GM10266 (cell line): Measurements from ENCODE around the gene TXNL1.

ENCODE experiments used
- DNase-seq: peaks from one replicate; pipeline ENCODE4 v3.0.0; 2012; ENCODE audit errors: extremely low spot score
- CTCF ChIP-seq: IDR thresholded peaks from 2 replicates; pipeline ENCODE4 v1.5.1; 2012; ENCODE audit warnings: mild to moderate bottlenecking, low read depth; ENCODE audit not compliant: control insufficient read depth, insufficient read depth; ENCODE audit errors: missing control alignments

Gene TXNL1

GRCh38 chr18:56556907-56557306, 81.5 kb downstream of the TXNL1 start:
- DNase-seq = no peak
- no peak for TF ChIP-seq CTCF

- no peak for TF ChIP-seq CTCF
- no peak for DNase-seq
These were observed 88.3 kb downstream of the TXNL1 start for GRCh38 chr18:56550121-56550520.
